ENCODE results near the gene DPF3.
"Not testable (repeated sequence)": the region's sequence is repeated elsewhere in the genome, so short reads cannot be mapped to it uniquely, and the experiment has no call there.

DNA sequence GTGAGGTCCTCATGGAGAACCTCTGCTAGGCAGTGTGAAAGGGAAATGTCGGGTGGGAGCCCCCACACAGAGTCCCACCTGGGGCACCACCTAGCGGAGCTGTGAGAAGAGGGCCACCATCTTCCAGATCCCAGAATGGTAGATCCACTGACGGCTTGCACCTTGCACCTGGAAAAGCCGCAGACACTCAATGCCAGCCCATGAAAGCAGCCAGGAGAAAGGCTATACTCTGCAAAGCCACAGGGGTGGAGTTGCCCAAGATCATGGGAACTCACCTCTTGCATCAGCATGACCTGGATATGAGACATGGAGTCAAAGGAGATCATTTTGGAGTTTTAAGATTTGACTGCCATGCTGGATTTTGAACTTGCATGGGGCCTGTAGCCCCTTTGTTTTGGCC, 145.0 kb downstream of the DPF3 start:
- TF ChIP-seq, protein P1, sequence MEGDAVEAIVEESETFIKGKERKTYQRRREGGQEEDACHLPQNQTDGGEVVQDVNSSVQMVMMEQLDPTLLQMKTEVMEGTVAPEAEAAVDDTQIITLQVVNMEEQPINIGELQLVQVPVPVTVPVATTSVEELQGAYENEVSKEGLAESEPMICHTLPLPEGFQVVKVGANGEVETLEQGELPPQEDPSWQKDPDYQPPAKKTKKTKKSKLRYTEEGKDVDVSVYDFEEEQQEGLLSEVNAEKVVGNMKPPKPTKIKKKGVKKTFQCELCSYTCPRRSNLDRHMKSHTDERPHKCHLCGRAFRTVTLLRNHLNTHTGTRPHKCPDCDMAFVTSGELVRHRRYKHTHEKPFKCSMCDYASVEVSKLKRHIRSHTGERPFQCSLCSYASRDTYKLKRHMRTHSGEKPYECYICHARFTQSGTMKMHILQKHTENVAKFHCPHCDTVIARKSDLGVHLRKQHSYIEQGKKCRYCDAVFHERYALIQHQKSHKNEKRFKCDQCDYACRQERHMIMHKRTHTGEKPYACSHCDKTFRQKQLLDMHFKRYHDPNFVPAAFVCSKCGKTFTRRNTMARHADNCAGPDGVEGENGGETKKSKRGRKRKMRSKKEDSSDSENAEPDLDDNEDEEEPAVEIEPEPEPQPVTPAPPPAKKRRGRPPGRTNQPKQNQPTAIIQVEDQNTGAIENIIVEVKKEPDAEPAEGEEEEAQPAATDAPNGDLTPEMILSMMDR (IDR thresholded peaks at IDR 0.05), result not testable (repeated sequence)
- TF ChIP-seq EZH2 (IDR thresholded peaks at IDR 0.05; ENCODE audit: borderline replicate concordance, insufficient read depth, low read depth, low read length, poor library complexity, severe bottlenecking), result not testable (repeated sequence)

All from B cell (primary cell).